ENCODE data around the gene HOXB7. TPM values are rescaled to one million over a fixed set of nuclear protein-coding genes. Genes with fewer than 3 reads are reported as not detected.

HOXB7 gene
- total and polyA plus RNA-seq, 2 of the 13 experiments (the other 11 are each of a cell fraction or from before 2014, with no cell fraction given) = 0.04 TPM; not detected in 1

- Histone ChIP-seq H3K27ac (ENCODE audit: extremely low read length, insufficient read depth, low read length) (no peak overlapping the region), H3K9me3 (ENCODE audit: low read length) (no peaks in the 10 kb centered on the region), H3K4me3 (replicated peaks in 1 of 3; ENCODE audit: insufficient read depth in 1 of 3, low read depth in 2 of 3, low read length in 3 of 3) (peak overlapping the region in 2 of 3 experiments; percentile 28 to 55; a peak in 1 of 6 replicates), H4K20me1 (ENCODE audit: insufficient read depth, low read length) (peaks cover 6% of the 10 kb centered on the region; the same call in 1 of the 2 replicates), H3K4me1 (ENCODE audit: insufficient read depth, low read length) (peaks cover 23% of the 10 kb centered on the region), H2AFZ (ENCODE audit: low read length) (no peak overlapping the region), H3K4me2 (ENCODE audit: low read depth, low read length) (peak overlapping the region; percentile 70), H3K36me3 (replicated peaks in 1 of 2; ENCODE audit: control insufficient read depth in 1 of 2, insufficient read depth in 2 of 2, low read length in 2 of 2) (no peaks in the 10 kb centered on the region), H3K27me3 (ENCODE audit: control insufficient read depth in 1 of 2, insufficient read depth in 2 of 2, low read length in 2 of 2) (peaks cover 28 to 97% of the 10 kb centered on the region in 2 experiments), H3K79me2 (ENCODE audit: insufficient read depth, low read length) (no peaks in the 10 kb centered on the region), H3K9ac (ENCODE audit: insufficient read depth, low read depth, low read length) (no peak overlapping the region)
- FAIRE-seq (no peak), ATAC-seq (peak; percentile 80), DNase-seq (ENCODE audit: low spot score) (peak; percentile 15)
- TF ChIP-seq, protein P1, sequence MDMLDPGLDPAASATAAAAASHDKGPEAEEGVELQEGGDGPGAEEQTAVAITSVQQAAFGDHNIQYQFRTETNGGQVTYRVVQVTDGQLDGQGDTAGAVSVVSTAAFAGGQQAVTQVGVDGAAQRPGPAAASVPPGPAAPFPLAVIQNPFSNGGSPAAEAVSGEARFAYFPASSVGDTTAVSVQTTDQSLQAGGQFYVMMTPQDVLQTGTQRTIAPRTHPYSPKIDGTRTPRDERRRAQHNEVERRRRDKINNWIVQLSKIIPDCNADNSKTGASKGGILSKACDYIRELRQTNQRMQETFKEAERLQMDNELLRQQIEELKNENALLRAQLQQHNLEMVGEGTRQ (IDR thresholded peaks at IDR 0.05; ENCODE audit: low read depth, low read length) = no peak
- TF ChIP-seq, protein P1 (CRISPR knock-in tag; IDR thresholded peaks at IDR 0.05; ENCODE audit: borderline replicate concordance) = no peak
- TF ChIP-seq ZNF543 (CRISPR knock-in tag; IDR thresholded peaks at IDR 0.05) (no peak), EZH2 (conservative IDR thresholded peaks at IDR 0.05; ENCODE audit: low read depth, low read length) (peak; percentile 94; the same call in 1 of the 2 replicates), KDM2A (CRISPR knock-in tag; IDR thresholded peaks at IDR 0.05; ENCODE audit: borderline replicate concordance, low read depth) (0 out of 2 replicates have a peak, but pooled peaks have one; percentile 15)
- intact Hi-C loops (cut with micrococcal nuclease; ENCODE audit: unreplicated experiment) (loop anchor here (2.0 kb wide), 1 partner anchor 460 kb away; no protein-coding TSS in a partner anchor), in situ Hi-C loops (cut with HindIII; ENCODE audit: extremely low pct_ligation_motif_present, low pct_unique_long_range_greater_than_20kb) (loop anchor here (5.0 kb wide), 1 partner anchor 586 kb away; no protein-coding TSS in a partner anchor)
- no TSS peak for BruUV-seq (replicated peaks)
- CTCF ChIA-PET (ENCODE audit: low intra/inter-chr PET ratio, low total read pairs) = interaction anchor here (1.4 kb wide), 1 partner anchor 11 kb away, joined by 4 read pairs; no protein-coding TSS in a partner anchor
- POLR2A ChIA-PET = interaction anchor here (0.8 kb wide), 1 partner anchor 24 kb away, joined by 3 read pairs; no protein-coding TSS in a partner anchor
- WGBS (ENCODE audit: low lambda C conversion rate) = 13% methylated on average over 40 of the region's 67 CpGs
These were observed 2.3 kb upstream of the HOXB7 start for GRCh38 chr17:48612854-48613691.

Measured in HepG2 (cell line).